BE2C (cell line): ENCODE results near the gene FADD.

Experiments
- DNase-seq: peaks from one replicate; pipeline ENCODE4 v3.0.0-alpha.2; 2020
- H3K27me3 ChIP-seq: fragments of 250-450 bp; sonication (Bioruptor Pico); 2 replicates; pipeline ENCODE4 v1.5.1; 2020; ENCODE audit warnings: mild to moderate bottlenecking
- H3K36me3 ChIP-seq: fragments of 250-450 bp; sonication (Bioruptor Pico); 2 replicates; pipeline ENCODE4 v1.5.1; 2020; ENCODE audit warnings: mild to moderate bottlenecking
- H3K4me1 ChIP-seq: fragments of 250-450 bp; sonication (Bioruptor Pico); 2 replicates; pipeline ENCODE4 v1.5.1; 2020
- H3K4me3 ChIP-seq: 2 replicates; pipeline ENCODE4 v1.5.1; 2011; ENCODE audit warnings: low read depth, low read length
- H3K9me3 ChIP-seq: fragments of 250-450 bp; sonication (Bioruptor Pico); 2 replicates; pipeline ENCODE4 v1.5.1; 2020
- TF ChIP-seq, protein P1 (sequence below): IDR thresholded peaks from 2 replicates; pipeline ENCODE4 v1.5.1; 2012; ENCODE audit warnings: mild to moderate bottlenecking, low read depth, low read length

The FADD gene

DNA sequence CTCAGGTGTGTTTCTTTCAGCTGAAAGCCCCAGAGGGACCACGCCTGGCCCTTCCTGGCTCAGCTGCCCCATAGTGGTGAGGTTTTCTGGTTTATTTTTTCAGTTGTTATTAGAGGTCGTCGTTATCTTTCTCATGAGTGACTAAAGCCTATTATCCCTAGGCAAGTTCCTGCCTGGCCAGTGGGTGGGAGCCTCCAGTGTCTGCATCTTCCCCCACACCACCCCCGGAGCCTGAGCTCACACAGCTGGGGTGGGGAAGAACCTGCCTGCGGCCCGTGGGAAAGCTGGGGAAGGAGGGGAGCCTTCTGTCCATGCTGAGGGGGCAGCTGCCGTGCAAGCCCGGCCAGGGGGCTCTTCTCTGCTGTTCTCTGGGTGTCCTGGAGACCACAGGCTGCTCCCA, 43.1 kb downstream of the FADD start:
- TF ChIP-seq, protein P1, sequence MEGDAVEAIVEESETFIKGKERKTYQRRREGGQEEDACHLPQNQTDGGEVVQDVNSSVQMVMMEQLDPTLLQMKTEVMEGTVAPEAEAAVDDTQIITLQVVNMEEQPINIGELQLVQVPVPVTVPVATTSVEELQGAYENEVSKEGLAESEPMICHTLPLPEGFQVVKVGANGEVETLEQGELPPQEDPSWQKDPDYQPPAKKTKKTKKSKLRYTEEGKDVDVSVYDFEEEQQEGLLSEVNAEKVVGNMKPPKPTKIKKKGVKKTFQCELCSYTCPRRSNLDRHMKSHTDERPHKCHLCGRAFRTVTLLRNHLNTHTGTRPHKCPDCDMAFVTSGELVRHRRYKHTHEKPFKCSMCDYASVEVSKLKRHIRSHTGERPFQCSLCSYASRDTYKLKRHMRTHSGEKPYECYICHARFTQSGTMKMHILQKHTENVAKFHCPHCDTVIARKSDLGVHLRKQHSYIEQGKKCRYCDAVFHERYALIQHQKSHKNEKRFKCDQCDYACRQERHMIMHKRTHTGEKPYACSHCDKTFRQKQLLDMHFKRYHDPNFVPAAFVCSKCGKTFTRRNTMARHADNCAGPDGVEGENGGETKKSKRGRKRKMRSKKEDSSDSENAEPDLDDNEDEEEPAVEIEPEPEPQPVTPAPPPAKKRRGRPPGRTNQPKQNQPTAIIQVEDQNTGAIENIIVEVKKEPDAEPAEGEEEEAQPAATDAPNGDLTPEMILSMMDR = no peak
- H3K9me3 ChIP-seq = no peaks in the 10 kb centered on the region
- DNase-seq = no peak
- H3K36me3 ChIP-seq = no peaks in the 10 kb centered on the region
- H3K27me3 ChIP-seq = no peaks in the 10 kb centered on the region; the same call in 1 of the 2 replicates
- H3K4me3 ChIP-seq = no peak overlapping the region
- H3K4me1 ChIP-seq = no peaks in the 10 kb centered on the region

DNA sequence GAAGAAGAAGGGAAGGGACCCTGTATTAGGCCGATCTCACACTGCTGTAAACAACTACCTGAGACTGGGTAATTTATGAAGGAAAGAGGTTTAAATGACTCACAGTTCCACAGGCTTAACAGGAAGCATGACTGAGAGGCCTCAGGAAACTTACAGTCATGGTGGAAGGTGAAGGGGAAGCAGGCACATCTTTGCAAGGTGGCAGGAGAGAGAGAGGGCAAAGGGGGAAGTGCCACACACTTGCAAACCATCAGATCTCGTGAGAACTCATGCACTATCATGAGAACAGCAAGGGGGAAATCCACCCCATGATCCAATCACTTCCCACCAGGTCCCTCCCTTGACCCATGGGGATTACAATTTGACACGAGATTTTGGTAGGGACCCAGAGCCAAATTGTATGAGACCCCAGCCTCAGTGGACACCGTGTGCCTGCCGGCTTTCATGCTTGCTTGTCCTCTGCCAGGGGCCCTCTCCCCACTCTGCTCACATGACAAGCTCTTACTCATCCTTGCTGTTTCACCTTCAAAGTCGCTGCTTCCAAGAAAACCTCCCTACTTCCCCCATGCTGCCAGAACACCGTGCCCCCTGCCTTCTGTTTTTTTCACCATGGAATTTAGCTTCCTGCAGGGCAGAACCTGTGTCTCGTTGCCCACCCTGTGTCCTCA, 44.1 kb downstream of the FADD start:
- TF ChIP-seq, protein P1 = no peak
- no peaks in the 10 kb centered on the region for H3K4me1 ChIP-seq
- DNase-seq = no peak
- no peaks in the 10 kb centered on the region; the same call in 1 of the 2 replicates for H3K27me3 ChIP-seq
- H3K36me3 ChIP-seq = no peaks in the 10 kb centered on the region
- no peak overlapping the region for H3K4me3 ChIP-seq
- H3K9me3 ChIP-seq = no peaks in the 10 kb centered on the region

DNA sequence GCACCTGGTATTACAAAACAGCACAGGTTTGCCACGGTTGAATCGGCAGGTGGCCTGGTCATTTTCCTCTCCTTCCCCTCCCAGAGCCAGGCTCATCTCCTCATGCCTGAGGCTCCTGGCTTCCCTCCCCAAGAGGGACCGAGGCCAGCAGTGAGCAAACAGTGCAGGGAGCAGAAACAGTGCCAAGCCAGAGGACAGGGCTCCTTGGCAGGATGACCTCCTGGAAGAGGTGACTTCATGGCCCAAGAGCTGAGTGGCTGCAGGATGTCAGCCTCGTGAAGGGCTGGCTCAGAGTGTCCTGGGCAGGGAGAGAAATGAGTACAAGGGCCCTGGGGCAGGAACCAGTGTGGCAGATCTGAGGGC, 44.6 kb downstream of the FADD start:
- no peaks in the 10 kb centered on the region for H3K4me1 ChIP-seq
- TF ChIP-seq, protein P1 = no peak
- no peak for DNase-seq
- H3K36me3 ChIP-seq = no peaks in the 10 kb centered on the region
- no peak overlapping the region for H3K4me3 ChIP-seq
- H3K9me3 ChIP-seq = no peaks in the 10 kb centered on the region
- no peaks in the 10 kb centered on the region; the same call in 1 of the 2 replicates for H3K27me3 ChIP-seq

DNA sequence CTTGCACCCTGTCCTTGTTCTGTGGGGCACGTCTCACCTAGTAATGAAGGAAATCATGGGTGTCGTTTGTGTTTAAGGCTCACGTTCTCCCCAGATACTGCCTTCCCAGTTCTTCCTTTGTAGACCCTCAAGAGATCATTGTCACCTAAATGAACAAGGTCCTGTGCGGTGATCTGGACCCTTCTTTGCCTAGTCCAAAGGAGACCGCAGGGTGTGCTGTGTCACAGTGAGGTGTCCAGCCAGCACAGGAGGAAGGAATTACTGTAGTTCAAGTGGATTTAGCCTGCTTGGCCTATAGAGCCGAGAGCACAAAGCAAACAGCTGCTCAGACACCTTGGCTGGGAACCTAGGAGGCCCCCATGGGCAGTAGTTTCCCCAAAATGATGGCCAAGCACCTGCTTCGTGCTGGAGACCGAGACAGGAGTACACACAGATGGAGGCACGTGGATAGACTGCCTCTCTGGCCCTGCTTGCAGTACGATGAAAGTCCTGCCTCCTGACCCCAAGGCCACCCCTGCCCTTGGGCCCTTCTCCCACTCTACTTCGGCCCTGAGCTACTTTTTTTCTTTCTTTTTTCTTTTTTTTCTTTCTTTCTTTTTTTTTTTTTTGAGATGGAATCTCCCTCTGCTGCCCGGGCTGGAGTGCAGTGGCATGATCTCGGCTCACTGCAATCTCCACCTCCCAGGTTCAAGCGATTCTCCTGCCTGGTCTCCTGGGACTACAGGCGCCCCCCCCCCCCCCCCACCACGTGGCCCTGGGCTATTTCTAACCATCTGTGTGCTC, 48.0 kb downstream of the FADD start:
- no peak for DNase-seq
- Histone ChIP-seq H3K4me3 (no peak overlapping the region), H3K36me3 (no peaks in the 10 kb centered on the region)

DNA sequence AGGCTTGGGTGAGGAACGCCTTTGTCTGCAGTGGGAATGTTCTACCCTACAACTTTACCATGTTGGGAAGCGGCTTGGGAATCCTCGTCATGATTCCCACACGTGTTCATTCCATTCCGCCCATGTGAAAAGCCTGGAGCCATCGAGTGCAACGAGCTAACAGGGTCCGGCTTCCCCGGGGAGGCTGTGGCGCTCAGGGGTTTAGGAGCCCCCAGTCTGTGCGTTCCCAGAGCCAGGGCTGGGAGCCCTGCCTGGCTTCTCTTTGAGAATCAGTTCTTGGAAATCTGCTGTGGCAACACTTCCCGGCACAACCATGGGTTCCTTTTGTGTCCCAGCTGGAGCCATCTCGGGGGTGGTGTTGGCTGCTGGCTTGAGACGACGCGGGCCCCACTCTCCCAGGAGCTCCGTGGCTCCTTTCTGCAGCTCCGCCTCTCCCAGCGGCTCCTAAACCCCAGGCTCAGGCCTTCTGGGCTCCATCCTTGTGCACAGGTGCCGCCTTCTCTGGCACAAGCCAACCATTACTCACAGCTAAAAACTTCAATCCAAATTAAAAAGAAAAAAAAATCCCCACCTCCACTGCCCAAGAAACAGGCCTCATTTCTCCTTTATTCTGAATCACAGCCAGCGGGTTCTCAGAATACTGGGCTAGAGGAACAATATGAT, 48.7 kb downstream of the FADD start:
- DNase-seq = no peak
- Histone ChIP-seq H3K4me1 (peaks cover 3% of the 10 kb centered on the region), H3K36me3 (no peaks in the 10 kb centered on the region), H3K4me3 (no peak overlapping the region), H3K27me3 (no peaks in the 10 kb centered on the region), H3K9me3 (no peaks in the 10 kb centered on the region)
- TF ChIP-seq, protein P1 = no peak

More for the DNA sequence above, 48.0 kb downstream of the FADD start:
- peaks cover 3% of the 10 kb centered on the region for H3K4me1 ChIP-seq
- H3K27me3 ChIP-seq = no peaks in the 10 kb centered on the region
- H3K9me3 ChIP-seq = no peaks in the 10 kb centered on the region
- TF ChIP-seq, protein P1 = no peak
